HCT116 (cell line): ENCODE measurements around the gene ADARB2. TPM values are rescaled to one million over a fixed set of nuclear protein-coding genes. Genes with fewer than 3 reads are reported as not detected.

ENCODE experiments used
- ATAC-seq: fragments of 200-7000 bp; cut with Tn5 transposase; 2 replicates; pipeline ENCODE4 v1.9.1; 2020; ENCODE audit warnings: mild to moderate bottlenecking, moderate library complexity
- BruUV-seq: library from RNA; stranded (reverse); fragments of 400-500 nt; replicated peaks from 2 replicates; lab custom pipeline; 2021; lab: Mats Ljungman, UMichigan
- CTCF ChIA-PET: fragments of 300-600 bp; sonication (Branson Sonifier 250); formaldehyde crosslinking; loops from one replicate; lab custom pipeline; 2021; ENCODE audit warnings: antibody characterized with exemption; lab: Charles Lee
- POLR2A ChIA-PET: fragments of 300-600, 350-600 bp; sonication (Branson Sonifier 250); formaldehyde crosslinking; loops from one replicate; lab custom pipeline; 2021; ENCODE audit warnings: antibody characterized with exemption; lab: Charles Lee
- RAD21 ChIA-PET, 2 experiments: fragments of 300-600 bp; sonication (Branson Sonifier 250); formaldehyde crosslinking; loops; one replicate each; lab custom pipeline; 2023; ENCODE audit warnings: low total read pairs in 2 of 2; ENCODE audit not compliant: uncharacterized antibody in 2 of 2, unreplicated experiment in 2 of 2, low non-redundant PET in 1 of 2; lab: Charles Lee
- DNase-seq: peaks from one replicate; pipeline ENCODE4 v3.0.0-alpha.2; 2010; ENCODE audit warnings: low read depth, low spot score
- H2AFZ ChIP-seq: fragments of 200-600 bp; shearing (Covaris generic), sonication (generic); 2 replicates; pipeline ENCODE4 v1.6.1; 2017; ENCODE audit warnings: low read depth, mixed run types, mixed read lengths, antibody characterized with exemption, low read length; ENCODE audit not compliant: poor library complexity, severe bottlenecking
- H3K27ac ChIP-seq: 2 replicates; pipeline ENCODE4 v1.5.1; 2012; ENCODE audit warnings: low read depth, low read length
- H3K27me3 ChIP-seq: fragments of 200-600 bp; sonication (generic); 2 replicates; pipeline ENCODE4 v1.6.1; 2016; ENCODE audit warnings: mixed run types, low read length, mixed read lengths; ENCODE audit not compliant: insufficient read depth
- H3K36me3 ChIP-seq, 2 experiments: fragments of 200-500 bp in 1 of 2; fragments of 200-600 bp in 1 of 2; sonication (Bioruptor generic) in 1 of 2; sonication (generic) in 1 of 2; 2 replicates each; pipeline versions ENCODE4 v1.5.1 to v1.6.1; 2014 to 2016; ENCODE audit warnings: low read length in 2 of 2, inconsistent platforms in 1 of 2, mixed read lengths in 1 of 2, mixed run types in 1 of 2; ENCODE audit not compliant: insufficient read depth in 2 of 2, control insufficient read depth in 1 of 2
- H3K4me1 ChIP-seq, 2 experiments: fragments of 200-600 bp in 1 of 2; sonication (generic) in 1 of 2; 2 replicates each; pipeline versions ENCODE4 v1.5.1 to v1.6.1; 2012 to 2017; ENCODE audit warnings: low read length in 2 of 2, inconsistent platforms in 1 of 2, mild to moderate bottlenecking in 1 of 2, mixed read lengths in 1 of 2, mixed run types in 1 of 2, moderate library complexity in 1 of 2; ENCODE audit not compliant: insufficient read depth in 2 of 2, control insufficient read depth in 1 of 2
- H3K4me2 ChIP-seq: fragments of 200-600 bp; sonication (generic); 2 replicates; pipeline ENCODE4 v1.6.1; 2017; ENCODE audit warnings: mixed run types, low read length, mixed read lengths
- H3K4me3 ChIP-seq, 2 experiments: fragments of 200-600 bp in 1 of 2; sonication (generic) in 1 of 2; replicated peaks in 1 of 2; 2 replicates each; pipeline ENCODE4 v1.5.1; 2011 to 2016; ENCODE audit warnings: low read length in 2 of 2, control low read depth in 1 of 2, low read depth in 1 of 2, mild to moderate bottlenecking in 1 of 2, mixed read lengths in 1 of 2, mixed run types in 1 of 2
- H3K79me2 ChIP-seq: fragments of 200-600 bp; sonication (generic); 2 replicates; pipeline ENCODE4 v1.6.1; 2017; ENCODE audit warnings: mild to moderate bottlenecking, mixed run types, low read length, moderate library complexity, mixed read lengths; ENCODE audit not compliant: insufficient read depth
- H3K9ac ChIP-seq: fragments of 200-600 bp; sonication (generic); 2 replicates; pipeline ENCODE4 v1.6.1; 2016; ENCODE audit warnings: low read length, mixed read lengths
- H3K9me2 ChIP-seq: fragments of 200-600 bp; sonication (generic), shearing (Covaris generic); 2 replicates; pipeline ENCODE4 v1.6.1; 2017; ENCODE audit warnings: mixed run types, mild to moderate bottlenecking, moderate library complexity; ENCODE audit not compliant: insufficient read depth
- H3K9me3 ChIP-seq, 2 experiments: fragments of 200-500 bp in 1 of 2; fragments of 200-600 bp in 1 of 2; sonication (Bioruptor generic) in 1 of 2; sonication (generic) in 1 of 2; 2 replicates each; pipeline ENCODE4 v1.6.1; 2014 to 2017; ENCODE audit warnings: low read length in 2 of 2, mixed read lengths in 2 of 2, inconsistent platforms in 1 of 2, low read depth in 1 of 2, mild to moderate bottlenecking in 1 of 2, mixed run types in 1 of 2, moderate library complexity in 1 of 2; ENCODE audit not compliant: control insufficient read depth in 1 of 2, insufficient read depth in 1 of 2
- H4K20me1 ChIP-seq: fragments of 200-600 bp; sonication (generic), shearing (Covaris generic); 2 replicates; pipeline ENCODE4 v1.6.1; 2017; ENCODE audit warnings: mixed run types, mild to moderate bottlenecking, moderate library complexity; ENCODE audit not compliant: insufficient read depth
- CEBPB ChIP-seq: IDR thresholded peaks from 2 replicates; pipeline ENCODE4 v1.6.1; 2012; ENCODE audit warnings: low read depth
- ELF1 ChIP-seq: IDR thresholded peaks from 2 replicates; pipeline ENCODE4 v1.6.1; 2012; ENCODE audit warnings: low read depth, borderline replicate concordance
- EZH2 ChIP-seq: fragments of 200-600 bp; sonication (generic); IDR thresholded peaks from 2 replicates; pipeline ENCODE4 v1.6.1; 2017; ENCODE audit warnings: antibody characterized with exemption, mixed run types
- EZH2phosphoT487 ChIP-seq: fragments of 200-600 bp; IDR thresholded peaks from 2 replicates; pipeline ENCODE4 v1.6.1; 2018; ENCODE audit warnings: antibody characterized with exemption, borderline replicate concordance
- FOSL1 ChIP-seq: IDR thresholded peaks from 2 replicates; pipeline ENCODE4 v1.6.1; 2012; ENCODE audit warnings: low read depth
- JUND ChIP-seq: IDR thresholded peaks from 2 replicates; pipeline ENCODE4 v1.6.1; 2012
- POLR2A ChIP-seq: IDR thresholded peaks from 2 replicates; pipeline ENCODE4 v1.7.0; 2011; ENCODE audit warnings: borderline replicate concordance; ENCODE audit not compliant: insufficient read depth, insufficient read length; ENCODE audit errors: extremely low read depth
- POLR2AphosphoS5 ChIP-seq: IDR thresholded peaks from 2 replicates; pipeline ENCODE4 v1.6.1; 2011; ENCODE audit warnings: mild to moderate bottlenecking, low read depth, low read length, moderate library complexity
- RAD21 ChIP-seq: IDR thresholded peaks from 2 replicates; pipeline ENCODE4 v1.6.1; 2012; ENCODE audit warnings: low read depth, mild to moderate bottlenecking
- SIN3A ChIP-seq: IDR thresholded peaks from 2 replicates; pipeline ENCODE4 v1.6.1; 2012; ENCODE audit warnings: low read depth
- SRF ChIP-seq: IDR thresholded peaks from 2 replicates; pipeline ENCODE4 v1.6.1; 2012; ENCODE audit warnings: low read depth
- TCF7L2 ChIP-seq: IDR thresholded peaks from 2 replicates; pipeline ENCODE4 v1.7.0; 2011; ENCODE audit warnings: borderline replicate concordance, inconsistent platforms; ENCODE audit not compliant: insufficient read depth, insufficient read length; ENCODE audit errors: extremely low read depth
- ZNF274 ChIP-seq: fragments of 200-500 bp; sonication (Bioruptor generic); IDR thresholded peaks from 2 replicates; pipeline ENCODE4 v1.6.1; 2014; ENCODE audit warnings: mild to moderate bottlenecking, low read depth, low read length, inconsistent platforms
- intact Hi-C: fragments of 100-400 bp; cut with micrococcal nuclease; formaldehyde crosslinking; loops from 2 replicates; pipeline ENCODE4 v1.10.0; 2022
- total RNA-seq: library from RNA; stranded (reverse); gene quantifications from one replicate; pipeline ENCODE4 v1.2.1, GENCODE V29; 2021; ENCODE audit not compliant: unreplicated experiment
- TF ChIP-seq, protein P1 (sequence below): IDR thresholded peaks from 2 replicates; pipeline ENCODE4 v1.6.1; 2012
- TF ChIP-seq, protein P2 (sequence below), 3 experiments: fragments of 200-600 bp in 1 of 3; sonication (generic) in 1 of 3; IDR thresholded peaks in 2 of 3; conservative IDR thresholded peaks in 1 of 3; 2 replicates each; pipeline ENCODE4 v1.5.1; 2012 to 2017; ENCODE audit warnings: low read depth in 2 of 3, low read length in 2 of 3, antibody characterized with exemption in 1 of 3, borderline replicate concordance in 1 of 3, control low read depth in 1 of 3, mild to moderate bottlenecking in 1 of 3, mixed read lengths in 1 of 3, mixed run types in 1 of 3, moderate library complexity in 1 of 3; ENCODE audit not compliant: insufficient read depth in 1 of 3
- TF ChIP-seq, protein P3 (sequence below): IDR thresholded peaks from 2 replicates; pipeline ENCODE4 v1.6.1; 2012; ENCODE audit warnings: low read depth

The ADARB2 gene
- total RNA-seq, 1 experiment from 2014 or later, result not detected

DNA sequence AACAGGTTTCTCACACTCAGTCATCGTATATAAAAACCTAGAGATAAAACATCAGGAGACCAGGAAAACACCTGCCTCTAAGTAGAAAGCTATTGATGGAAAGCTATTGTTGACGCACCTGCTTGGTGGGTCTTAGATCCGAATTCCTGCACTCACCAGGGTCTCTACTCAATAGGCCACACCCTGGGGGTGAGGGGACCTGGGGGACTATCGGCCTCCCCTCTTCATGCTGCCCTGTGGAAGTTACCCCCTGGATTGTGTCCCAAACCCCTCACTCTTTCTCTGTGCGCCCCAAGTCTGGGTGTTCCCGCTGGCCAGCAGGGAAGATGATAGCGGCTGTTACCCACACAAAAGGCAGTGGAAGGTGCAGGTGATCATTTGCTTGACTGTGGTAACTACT is 368.1 kb downstream of the ADARB2 start:
- ChIA-PET RAD21 (interaction anchor here in 1 of 2 experiments (0.7 kb wide), 1 partner anchor 953 kb away, joined by 3 read pairs; no protein-coding TSS in a partner anchor), CTCF (interaction anchor here (1.0 to 1.7 kb wide), 13 partner anchors 9 to 259 kb away, joined by 3 to 15 read pairs (median 6); no protein-coding TSS in a partner anchor), POLR2A (interaction anchor here (1.0 kb wide), 2 partner anchors 11 to 15 kb away, joined by 3 to 4 read pairs; no protein-coding TSS in a partner anchor)
- no TSS peak for BruUV-seq
- no peaks in the 10 kb centered on the region for H3K9me3 ChIP-seq
- peaks cover 16% of the 10 kb centered on the region; the same call in 1 of the 2 replicates for H3K27me3 ChIP-seq
- no peaks in the 10 kb centered on the region for H3K4me1 ChIP-seq
- peak overlapping the region; percentile 0; the same call in 1 of the 2 replicates for H3K4me2 ChIP-seq
- no peaks in the 10 kb centered on the region for H3K79me2 ChIP-seq
- ATAC-seq (no peak), DNase-seq (no peak)
- peak overlapping the region; percentile 19 for H2AFZ ChIP-seq
- TF ChIP-seq EZH2 (no peak), SIN3A (no peak), TCF7L2 (no peak), RAD21 (no peak), CEBPB (no peak), POLR2AphosphoS5 (no peak), EZH2phosphoT487 (no peak), SRF (no peak), ELF1 (no peak), JUND (no peak), POLR2A (no peak), FOSL1 (no peak), ZNF274 (no peak)
- TF ChIP-seq, protein P1, sequence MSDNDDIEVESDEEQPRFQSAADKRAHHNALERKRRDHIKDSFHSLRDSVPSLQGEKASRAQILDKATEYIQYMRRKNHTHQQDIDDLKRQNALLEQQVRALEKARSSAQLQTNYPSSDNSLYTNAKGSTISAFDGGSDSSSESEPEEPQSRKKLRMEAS, result no peak
- TF ChIP-seq, protein P2, sequence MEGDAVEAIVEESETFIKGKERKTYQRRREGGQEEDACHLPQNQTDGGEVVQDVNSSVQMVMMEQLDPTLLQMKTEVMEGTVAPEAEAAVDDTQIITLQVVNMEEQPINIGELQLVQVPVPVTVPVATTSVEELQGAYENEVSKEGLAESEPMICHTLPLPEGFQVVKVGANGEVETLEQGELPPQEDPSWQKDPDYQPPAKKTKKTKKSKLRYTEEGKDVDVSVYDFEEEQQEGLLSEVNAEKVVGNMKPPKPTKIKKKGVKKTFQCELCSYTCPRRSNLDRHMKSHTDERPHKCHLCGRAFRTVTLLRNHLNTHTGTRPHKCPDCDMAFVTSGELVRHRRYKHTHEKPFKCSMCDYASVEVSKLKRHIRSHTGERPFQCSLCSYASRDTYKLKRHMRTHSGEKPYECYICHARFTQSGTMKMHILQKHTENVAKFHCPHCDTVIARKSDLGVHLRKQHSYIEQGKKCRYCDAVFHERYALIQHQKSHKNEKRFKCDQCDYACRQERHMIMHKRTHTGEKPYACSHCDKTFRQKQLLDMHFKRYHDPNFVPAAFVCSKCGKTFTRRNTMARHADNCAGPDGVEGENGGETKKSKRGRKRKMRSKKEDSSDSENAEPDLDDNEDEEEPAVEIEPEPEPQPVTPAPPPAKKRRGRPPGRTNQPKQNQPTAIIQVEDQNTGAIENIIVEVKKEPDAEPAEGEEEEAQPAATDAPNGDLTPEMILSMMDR (IDR thresholded peaks at IDR 0.05 in 2 of 3, conservative IDR thresholded peaks at IDR 0.05 in 1 of 3; ENCODE audit: borderline replicate concordance in 1 of 3, insufficient read depth in 1 of 3, low read depth in 2 of 3, low read length in 2 of 3), result no peak; a peak in 1 of 6 replicates
- TF ChIP-seq, protein P3, sequence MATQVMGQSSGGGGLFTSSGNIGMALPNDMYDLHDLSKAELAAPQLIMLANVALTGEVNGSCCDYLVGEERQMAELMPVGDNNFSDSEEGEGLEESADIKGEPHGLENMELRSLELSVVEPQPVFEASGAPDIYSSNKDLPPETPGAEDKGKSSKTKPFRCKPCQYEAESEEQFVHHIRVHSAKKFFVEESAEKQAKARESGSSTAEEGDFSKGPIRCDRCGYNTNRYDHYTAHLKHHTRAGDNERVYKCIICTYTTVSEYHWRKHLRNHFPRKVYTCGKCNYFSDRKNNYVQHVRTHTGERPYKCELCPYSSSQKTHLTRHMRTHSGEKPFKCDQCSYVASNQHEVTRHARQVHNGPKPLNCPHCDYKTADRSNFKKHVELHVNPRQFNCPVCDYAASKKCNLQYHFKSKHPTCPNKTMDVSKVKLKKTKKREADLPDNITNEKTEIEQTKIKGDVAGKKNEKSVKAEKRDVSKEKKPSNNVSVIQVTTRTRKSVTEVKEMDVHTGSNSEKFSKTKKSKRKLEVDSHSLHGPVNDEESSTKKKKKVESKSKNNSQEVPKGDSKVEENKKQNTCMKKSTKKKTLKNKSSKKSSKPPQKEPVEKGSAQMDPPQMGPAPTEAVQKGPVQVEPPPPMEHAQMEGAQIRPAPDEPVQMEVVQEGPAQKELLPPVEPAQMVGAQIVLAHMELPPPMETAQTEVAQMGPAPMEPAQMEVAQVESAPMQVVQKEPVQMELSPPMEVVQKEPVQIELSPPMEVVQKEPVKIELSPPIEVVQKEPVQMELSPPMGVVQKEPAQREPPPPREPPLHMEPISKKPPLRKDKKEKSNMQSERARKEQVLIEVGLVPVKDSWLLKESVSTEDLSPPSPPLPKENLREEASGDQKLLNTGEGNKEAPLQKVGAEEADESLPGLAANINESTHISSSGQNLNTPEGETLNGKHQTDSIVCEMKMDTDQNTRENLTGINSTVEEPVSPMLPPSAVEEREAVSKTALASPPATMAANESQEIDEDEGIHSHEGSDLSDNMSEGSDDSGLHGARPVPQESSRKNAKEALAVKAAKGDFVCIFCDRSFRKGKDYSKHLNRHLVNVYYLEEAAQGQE, result no peak
- H3K9me2 ChIP-seq, result no peaks in the 10 kb centered on the region
- no peaks in the 10 kb centered on the region for H3K36me3 ChIP-seq
- intact Hi-C loops, result loop anchor here (5.0 kb wide), 1 partner anchor 257 kb away; no protein-coding TSS in a partner anchor
- no peak overlapping the region for H3K4me3 ChIP-seq
- no peak overlapping the region for H3K9ac ChIP-seq
- no peaks in the 10 kb centered on the region for H4K20me1 ChIP-seq
- no peak overlapping the region for H3K27ac ChIP-seq
